Neural cell (in vitro differentiated cells): ENCODE measurements around the gene AEBP2. TPM values are rescaled to one million over a fixed set of nuclear protein-coding genes. Genes with fewer than 3 reads are reported as not detected.

Experiments
- H2AFZ ChIP-seq: fragments of 200-600, 300-800 bp; sonication (generic), shearing (Covaris generic); 2 replicates; pipeline ENCODE4 v1.6.0; 2014; ENCODE audit warnings: low read depth, mild to moderate bottlenecking, antibody characterized with exemption, low read length, moderate library complexity
- H3F3A ChIP-seq: fragments of 200-600 bp; shearing (Covaris generic); 2 replicates; pipeline ENCODE4 v1.6.1; 2016; ENCODE audit warnings: mild to moderate bottlenecking, moderate library complexity, mixed read lengths, antibody characterized with exemption, low read length; ENCODE audit not compliant: insufficient read depth, poor library complexity, severe bottlenecking
- H3K27ac ChIP-seq: fragments of 200-600, 300-800 bp; sonication (generic), shearing (Covaris generic); 2 replicates; pipeline ENCODE4 v1.5.1; 2014; ENCODE audit warnings: mild to moderate bottlenecking, low read length, moderate library complexity
- H3K27me3 ChIP-seq: fragments of 300-800, 200-600 bp; sonication (generic), shearing (Covaris generic); 2 replicates; pipeline ENCODE4 v1.6.0; 2014; ENCODE audit warnings: mild to moderate bottlenecking, low read depth, low read length, moderate library complexity; ENCODE audit not compliant: insufficient read depth
- H3K36me3 ChIP-seq: fragments of 300-800, 200-600 bp; sonication (generic), shearing (Covaris generic); 2 replicates; pipeline ENCODE4 v1.5.1; 2014; ENCODE audit warnings: mild to moderate bottlenecking, antibody characterized with exemption, low read length, moderate library complexity; ENCODE audit not compliant: insufficient read depth
- H3K4me2 ChIP-seq: fragments of 300-800, 200-600 bp; sonication (generic), shearing (Covaris generic); 2 replicates; pipeline ENCODE4 v1.6.0; 2014; ENCODE audit warnings: mild to moderate bottlenecking, low read length
- H3K4me3 ChIP-seq: fragments of 300-800, 200-600 bp; sonication (generic), shearing (Covaris generic); 2 replicates; pipeline ENCODE4 v1.5.1; 2014; ENCODE audit warnings: mild to moderate bottlenecking, low read length, moderate library complexity
- H3K79me2 ChIP-seq: fragments of 200-600 bp; shearing (Covaris generic); replicated peaks from 2 replicates; pipeline ENCODE4 v1.6.0; 2014; ENCODE audit warnings: mild to moderate bottlenecking, low read length, moderate library complexity; ENCODE audit not compliant: insufficient read depth
- H3K9ac ChIP-seq: fragments of 300-800, 200-600 bp; sonication (generic), shearing (Covaris generic); 2 replicates; pipeline ENCODE4 v1.6.1; 2016; ENCODE audit warnings: mild to moderate bottlenecking, low read length, mixed read lengths
- H3K9me2 ChIP-seq: fragments of 200-600 bp; shearing (Covaris generic); 2 replicates; pipeline ENCODE4 v1.6.1; 2016; ENCODE audit warnings: mild to moderate bottlenecking, low read length, mixed read lengths; ENCODE audit not compliant: insufficient read depth
- H3K9me3 ChIP-seq: fragments of 200-600, 300-800 bp; sonication (generic), shearing (Covaris generic); 2 replicates; pipeline ENCODE4 v1.6.1; 2016; ENCODE audit warnings: mild to moderate bottlenecking, mixed run types, low read length, moderate library complexity, mixed read lengths
- H4K20me1 ChIP-seq: fragments of 200-600 bp; shearing (Covaris generic); 2 replicates; pipeline ENCODE4 v1.6.1; 2016; ENCODE audit warnings: mild to moderate bottlenecking, mixed run types; ENCODE audit not compliant: insufficient read depth
- EP300 ChIP-seq: fragments of 450-650 bp; conservative IDR thresholded peaks from 2 replicates; pipeline ENCODE4 v1.6.1; 2014; ENCODE audit warnings: antibody characterized with exemption, mild to moderate bottlenecking, moderate library complexity; ENCODE audit not compliant: poor library complexity, severe bottlenecking
- EZH2 ChIP-seq: fragments of 200-600, 300-800 bp; shearing (Covaris generic), sonication (generic); IDR thresholded peaks from 2 replicates; pipeline ENCODE4 v1.6.1; 2014; ENCODE audit warnings: antibody characterized with exemption, low read length, borderline replicate concordance, mild to moderate bottlenecking; ENCODE audit not compliant: insufficient read depth, poor library complexity, severe bottlenecking
- MXI1 ChIP-seq: fragments of 450-650 bp; conservative IDR thresholded peaks from 2 replicates; pipeline ENCODE4 v1.6.1; 2014; ENCODE audit warnings: antibody characterized with exemption, mild to moderate bottlenecking; ENCODE audit not compliant: poor library complexity, severe bottlenecking
- POLR2AphosphoS5 ChIP-seq: IDR thresholded peaks from 2 replicates; pipeline ENCODE4 v1.6.1; 2012
- RAD21 ChIP-seq: fragments of 450-650 bp; conservative IDR thresholded peaks from 2 replicates; pipeline ENCODE4 v1.6.1; 2014; ENCODE audit warnings: antibody characterized with exemption, mild to moderate bottlenecking, moderate library complexity
- SMC3 ChIP-seq: fragments of 450-650 bp; conservative IDR thresholded peaks from 2 replicates; pipeline ENCODE4 v1.6.1; 2014; ENCODE audit warnings: antibody characterized with exemption, mild to moderate bottlenecking, moderate library complexity; ENCODE audit not compliant: poor library complexity
- TAF1 ChIP-seq: IDR thresholded peaks from 2 replicates; pipeline ENCODE4 v1.6.1; 2012; ENCODE audit warnings: low read depth
- polyA plus RNA-seq: library from polyadenylated mRNA; depleted of rRNA; stranded (reverse); fragments of >200 nt; gene quantifications from 2 replicates; pipeline ENCODE4 v1.2.3, GENCODE V29; 2014
- TF ChIP-seq, protein P1 (sequence below): fragments of 450-650 bp; IDR thresholded peaks from 2 replicates; pipeline ENCODE4 v1.5.1; 2014; ENCODE audit warnings: antibody characterized with exemption, mild to moderate bottlenecking, moderate library complexity; ENCODE audit not compliant: poor library complexity, severe bottlenecking
- TF ChIP-seq, protein P2 (sequence below): IDR thresholded peaks from 2 replicates; pipeline ENCODE4 v1.6.1; 2012; ENCODE audit warnings: borderline replicate concordance

AEBP2 gene
- polyA plus RNA-seq, 1 donor from 2014 or later = 20.5 TPM

- Histone ChIP-seq H3K4me2 (no peak overlapping the region), H3K79me2 (peaks cover 9% of the 10 kb centered on the region), H3K27ac (no peak overlapping the region), H3K9ac (no peak overlapping the region), H4K20me1 (no peaks in the 10 kb centered on the region), H3K36me3 (no peaks in the 10 kb centered on the region), H2AFZ (no peak overlapping the region), H3K4me3 (no peak overlapping the region), H3K9me2 (no peaks in the 10 kb centered on the region), H3K9me3 (no peaks in the 10 kb centered on the region), H3K27me3 (no peaks in the 10 kb centered on the region), H3F3A (no peaks in the 10 kb centered on the region)
- TF ChIP-seq POLR2AphosphoS5 = no peak
- no peak for TF ChIP-seq MXI1
- TF ChIP-seq, protein P1, sequence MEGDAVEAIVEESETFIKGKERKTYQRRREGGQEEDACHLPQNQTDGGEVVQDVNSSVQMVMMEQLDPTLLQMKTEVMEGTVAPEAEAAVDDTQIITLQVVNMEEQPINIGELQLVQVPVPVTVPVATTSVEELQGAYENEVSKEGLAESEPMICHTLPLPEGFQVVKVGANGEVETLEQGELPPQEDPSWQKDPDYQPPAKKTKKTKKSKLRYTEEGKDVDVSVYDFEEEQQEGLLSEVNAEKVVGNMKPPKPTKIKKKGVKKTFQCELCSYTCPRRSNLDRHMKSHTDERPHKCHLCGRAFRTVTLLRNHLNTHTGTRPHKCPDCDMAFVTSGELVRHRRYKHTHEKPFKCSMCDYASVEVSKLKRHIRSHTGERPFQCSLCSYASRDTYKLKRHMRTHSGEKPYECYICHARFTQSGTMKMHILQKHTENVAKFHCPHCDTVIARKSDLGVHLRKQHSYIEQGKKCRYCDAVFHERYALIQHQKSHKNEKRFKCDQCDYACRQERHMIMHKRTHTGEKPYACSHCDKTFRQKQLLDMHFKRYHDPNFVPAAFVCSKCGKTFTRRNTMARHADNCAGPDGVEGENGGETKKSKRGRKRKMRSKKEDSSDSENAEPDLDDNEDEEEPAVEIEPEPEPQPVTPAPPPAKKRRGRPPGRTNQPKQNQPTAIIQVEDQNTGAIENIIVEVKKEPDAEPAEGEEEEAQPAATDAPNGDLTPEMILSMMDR = no peak
- TF ChIP-seq TAF1 = no peak
These were observed 67.2 kb downstream of the AEBP2 start for GRCh38 chr12:19506497-19506896.

GRCh38 chr12:19507823-19508222 is 68.5 kb downstream of the AEBP2 start:
- Histone ChIP-seq H3K79me2 (peaks cover 9% of the 10 kb centered on the region), H2AFZ (no peak overlapping the region), H3K9me2 (no peaks in the 10 kb centered on the region), H3K27me3 (no peaks in the 10 kb centered on the region), H3K36me3 (no peaks in the 10 kb centered on the region), H3K27ac (no peak overlapping the region), H3K4me3 (no peak overlapping the region), H3K4me2 (no peak overlapping the region), H3K9ac (no peak overlapping the region), H4K20me1 (no peaks in the 10 kb centered on the region), H3F3A (no peaks in the 10 kb centered on the region), H3K9me3 (no peaks in the 10 kb centered on the region)
- TF ChIP-seq EZH2 (no peak), TAF1 (no peak), RAD21 (no peak), POLR2AphosphoS5 (no peak), MXI1 (no peak), SMC3 (no peak), EP300 (no peak)
- TF ChIP-seq, protein P1 = no peak
- TF ChIP-seq, protein P2, sequence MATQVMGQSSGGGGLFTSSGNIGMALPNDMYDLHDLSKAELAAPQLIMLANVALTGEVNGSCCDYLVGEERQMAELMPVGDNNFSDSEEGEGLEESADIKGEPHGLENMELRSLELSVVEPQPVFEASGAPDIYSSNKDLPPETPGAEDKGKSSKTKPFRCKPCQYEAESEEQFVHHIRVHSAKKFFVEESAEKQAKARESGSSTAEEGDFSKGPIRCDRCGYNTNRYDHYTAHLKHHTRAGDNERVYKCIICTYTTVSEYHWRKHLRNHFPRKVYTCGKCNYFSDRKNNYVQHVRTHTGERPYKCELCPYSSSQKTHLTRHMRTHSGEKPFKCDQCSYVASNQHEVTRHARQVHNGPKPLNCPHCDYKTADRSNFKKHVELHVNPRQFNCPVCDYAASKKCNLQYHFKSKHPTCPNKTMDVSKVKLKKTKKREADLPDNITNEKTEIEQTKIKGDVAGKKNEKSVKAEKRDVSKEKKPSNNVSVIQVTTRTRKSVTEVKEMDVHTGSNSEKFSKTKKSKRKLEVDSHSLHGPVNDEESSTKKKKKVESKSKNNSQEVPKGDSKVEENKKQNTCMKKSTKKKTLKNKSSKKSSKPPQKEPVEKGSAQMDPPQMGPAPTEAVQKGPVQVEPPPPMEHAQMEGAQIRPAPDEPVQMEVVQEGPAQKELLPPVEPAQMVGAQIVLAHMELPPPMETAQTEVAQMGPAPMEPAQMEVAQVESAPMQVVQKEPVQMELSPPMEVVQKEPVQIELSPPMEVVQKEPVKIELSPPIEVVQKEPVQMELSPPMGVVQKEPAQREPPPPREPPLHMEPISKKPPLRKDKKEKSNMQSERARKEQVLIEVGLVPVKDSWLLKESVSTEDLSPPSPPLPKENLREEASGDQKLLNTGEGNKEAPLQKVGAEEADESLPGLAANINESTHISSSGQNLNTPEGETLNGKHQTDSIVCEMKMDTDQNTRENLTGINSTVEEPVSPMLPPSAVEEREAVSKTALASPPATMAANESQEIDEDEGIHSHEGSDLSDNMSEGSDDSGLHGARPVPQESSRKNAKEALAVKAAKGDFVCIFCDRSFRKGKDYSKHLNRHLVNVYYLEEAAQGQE = no peak
